Measurements from ENCODE around the gene CIC. TPM values are rescaled to one million over a fixed set of nuclear protein-coding genes. Genes with fewer than 3 reads are reported as not detected.
A peak's percentile ranks its signal among the peaks of the same experiment; 100 is the strongest.

Gene CIC
- total RNA-seq, 1 donor from 2014 or later = 96.5 TPM

DNA sequence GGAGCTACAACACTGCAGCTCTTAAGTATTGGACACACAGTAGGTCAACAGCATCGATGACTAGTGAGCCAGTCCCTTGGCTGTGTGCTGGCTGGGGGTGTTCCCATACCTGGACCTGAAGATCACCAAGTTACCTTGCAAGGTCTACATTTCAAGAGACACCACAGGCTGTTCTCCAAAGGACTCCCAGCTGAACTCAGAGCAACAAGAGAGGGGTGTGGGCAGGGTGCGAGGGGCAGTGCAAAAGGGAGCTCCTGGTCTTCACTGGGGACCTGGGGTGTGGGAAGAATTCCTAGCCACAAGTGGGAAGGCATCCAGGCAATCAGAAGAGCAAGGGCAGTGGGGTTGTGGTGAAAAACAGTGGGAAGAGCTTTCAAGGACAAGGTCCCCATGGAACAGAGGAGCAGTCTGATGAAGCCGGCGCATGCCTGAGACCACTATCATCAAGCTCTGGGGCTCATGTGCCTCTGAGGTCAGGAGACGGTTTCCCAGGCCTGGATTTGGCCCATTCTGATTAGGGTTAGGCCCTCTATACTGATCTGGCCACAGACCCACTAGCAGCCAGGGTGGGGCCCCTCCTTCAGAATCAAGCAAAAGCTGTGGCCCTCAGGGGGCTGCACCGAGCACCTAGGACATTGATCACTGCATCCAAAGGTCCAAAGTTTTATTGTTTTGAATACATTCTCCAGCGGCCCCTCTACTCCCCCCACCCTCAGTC, 22.0 kb upstream of the CIC start:
- Mint-ChIP-seq H3K27ac (peak overlapping the region; percentile 68), H3K9me3 (no peaks in the 10 kb centered on the region), H3K4me3 (no peak overlapping the region), H3K4me1 (peaks cover 41% of the 10 kb centered on the region), H3K27me3 (no peaks in the 10 kb centered on the region), H3K36me3 (ENCODE audit: low read depth) (peaks cover 24% of the 10 kb centered on the region)
- ATAC-seq (ENCODE audit: low read depth) = no peak
- ChIA-PET CTCF (interaction anchor here (1.3 to 3.0 kb wide), 3 partner anchors 32 to 114 kb away, joined by 4 to 29 read pairs (median 5); partner anchors contain the start of gene POU2F2), POLR2A (interaction anchor here (0.6 to 7.2 kb wide), 3 partner anchors 8 to 34 kb away, joined by 5 to 68 read pairs (median 8); partner anchors contain the start of gene ERF)
- intact Hi-C loops (cut with micrococcal nuclease) = no loop called here
- TF ChIP-seq, protein P1, sequence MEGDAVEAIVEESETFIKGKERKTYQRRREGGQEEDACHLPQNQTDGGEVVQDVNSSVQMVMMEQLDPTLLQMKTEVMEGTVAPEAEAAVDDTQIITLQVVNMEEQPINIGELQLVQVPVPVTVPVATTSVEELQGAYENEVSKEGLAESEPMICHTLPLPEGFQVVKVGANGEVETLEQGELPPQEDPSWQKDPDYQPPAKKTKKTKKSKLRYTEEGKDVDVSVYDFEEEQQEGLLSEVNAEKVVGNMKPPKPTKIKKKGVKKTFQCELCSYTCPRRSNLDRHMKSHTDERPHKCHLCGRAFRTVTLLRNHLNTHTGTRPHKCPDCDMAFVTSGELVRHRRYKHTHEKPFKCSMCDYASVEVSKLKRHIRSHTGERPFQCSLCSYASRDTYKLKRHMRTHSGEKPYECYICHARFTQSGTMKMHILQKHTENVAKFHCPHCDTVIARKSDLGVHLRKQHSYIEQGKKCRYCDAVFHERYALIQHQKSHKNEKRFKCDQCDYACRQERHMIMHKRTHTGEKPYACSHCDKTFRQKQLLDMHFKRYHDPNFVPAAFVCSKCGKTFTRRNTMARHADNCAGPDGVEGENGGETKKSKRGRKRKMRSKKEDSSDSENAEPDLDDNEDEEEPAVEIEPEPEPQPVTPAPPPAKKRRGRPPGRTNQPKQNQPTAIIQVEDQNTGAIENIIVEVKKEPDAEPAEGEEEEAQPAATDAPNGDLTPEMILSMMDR (IDR thresholded peaks at IDR 0.05) = no peak
- DNase-seq = no peak

DNA sequence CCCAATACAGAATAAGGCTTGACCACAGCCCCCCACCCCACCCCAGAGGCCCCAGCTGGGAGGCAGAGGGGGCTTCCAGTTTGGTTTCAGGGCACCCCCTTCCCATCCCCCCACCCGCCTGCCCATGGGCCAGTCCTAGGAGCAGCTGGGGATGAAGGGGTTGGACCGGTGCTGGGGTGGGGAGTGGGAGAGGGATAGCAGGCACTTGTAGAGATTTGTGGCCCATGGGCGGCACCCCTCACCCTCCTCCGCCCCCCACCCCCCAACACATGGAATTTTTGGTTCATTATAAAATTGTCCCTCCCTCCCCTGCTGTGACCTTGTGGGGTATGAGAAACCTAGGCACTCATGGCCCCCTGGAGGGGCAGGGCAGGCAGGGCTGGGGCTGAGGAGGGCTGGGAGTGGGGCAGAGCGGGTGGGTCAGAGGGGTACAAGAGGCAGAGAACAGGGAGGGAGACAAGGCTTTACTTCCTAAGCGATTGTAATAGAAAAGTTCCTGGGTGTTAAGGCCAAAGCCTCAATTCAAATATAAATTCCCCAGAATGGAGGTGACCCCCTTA, 21.3 kb upstream of the CIC start:
- POLR2A ChIA-PET = interaction anchor here (0.7 to 7.2 kb wide), 4 partner anchors 8 to 134 kb away, joined by 3 to 68 read pairs (median 4); partner anchors contain the start of gene ERF
- Mint-ChIP-seq H3K4me3 (no peak overlapping the region), H3K9me3 (no peaks in the 10 kb centered on the region), H3K36me3 (ENCODE audit: low read depth) (peaks cover 21% of the 10 kb centered on the region), H3K27ac (no peak overlapping the region), H3K4me1 (peaks cover 46% of the 10 kb centered on the region), H3K27me3 (no peaks in the 10 kb centered on the region)
- ATAC-seq (ENCODE audit: low read depth) = no peak
- intact Hi-C loops (cut with micrococcal nuclease) = no loop called here
- DNase-seq = no peak
- CTCF ChIA-PET = interaction anchor here (1.3 to 1.4 kb wide), 2 partner anchors 49 to 115 kb away, joined by 4 to 5 read pairs; partner anchors contain the start of gene POU2F2
- TF ChIP-seq, protein P1 (IDR thresholded peaks at IDR 0.05) = no peak

DNA sequence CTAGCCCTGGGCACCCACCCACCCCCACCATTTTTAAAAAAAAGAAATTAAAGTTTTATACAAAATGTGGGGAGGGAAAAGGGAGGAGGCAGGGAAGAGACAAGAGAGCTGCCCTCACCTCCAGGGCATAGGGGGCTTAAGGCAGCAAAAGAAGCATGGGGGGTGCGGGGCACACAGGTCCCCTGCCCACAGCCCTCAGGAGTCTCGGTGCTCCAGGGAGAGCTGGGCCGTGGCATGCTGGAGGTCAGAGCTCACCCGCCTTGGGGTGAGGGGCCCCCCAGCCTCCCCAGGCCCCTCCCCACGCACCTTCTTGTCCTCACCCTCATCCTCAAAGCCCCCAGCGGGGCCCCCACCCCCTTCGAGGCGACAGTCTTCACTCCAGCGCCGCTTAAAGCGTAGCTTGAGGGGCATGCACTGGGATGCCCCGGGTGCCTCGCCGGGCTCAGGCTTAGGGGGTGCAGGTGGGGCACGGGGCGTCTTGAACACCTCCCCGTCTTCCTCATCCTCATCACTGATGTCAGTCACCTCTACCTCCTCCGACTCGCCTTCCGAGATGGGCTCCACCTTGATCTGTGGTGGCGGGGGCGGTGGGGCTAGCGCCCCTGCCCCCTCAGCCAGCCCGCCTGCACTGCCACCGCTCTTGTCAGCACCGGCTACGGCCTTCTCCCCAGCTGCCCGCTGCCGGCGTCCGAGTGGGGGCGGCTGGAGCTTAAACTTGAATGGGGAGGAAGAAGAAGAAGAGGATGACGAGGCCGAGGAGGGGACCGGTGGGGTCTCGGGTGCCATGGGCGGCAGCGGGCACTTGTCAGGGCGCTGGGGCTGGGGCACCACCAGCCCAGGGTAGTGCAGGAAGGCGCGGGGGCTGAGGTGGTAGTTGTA, 20.5 kb upstream of the CIC start:
- ChIA-PET POLR2A (interaction anchor here (0.7 to 7.2 kb wide), 5 partner anchors 21 to 135 kb away, joined by 3 to 68 read pairs (median 4); partner anchors contain the start of gene CIC), CTCF (no interaction called here)
- Mint-ChIP-seq H3K36me3 (ENCODE audit: low read depth) (peaks cover 17% of the 10 kb centered on the region), H3K27ac (no peak overlapping the region), H3K9me3 (no peaks in the 10 kb centered on the region), H3K4me3 (no peak overlapping the region), H3K27me3 (no peaks in the 10 kb centered on the region), H3K4me1 (peaks cover 43% of the 10 kb centered on the region)
- TF ChIP-seq, protein P1 (IDR thresholded peaks at IDR 0.05) = no peak
- DNase-seq (no peak), ATAC-seq (ENCODE audit: low read depth) (no peak)
- intact Hi-C loops (cut with micrococcal nuclease) = no loop called here

DNA sequence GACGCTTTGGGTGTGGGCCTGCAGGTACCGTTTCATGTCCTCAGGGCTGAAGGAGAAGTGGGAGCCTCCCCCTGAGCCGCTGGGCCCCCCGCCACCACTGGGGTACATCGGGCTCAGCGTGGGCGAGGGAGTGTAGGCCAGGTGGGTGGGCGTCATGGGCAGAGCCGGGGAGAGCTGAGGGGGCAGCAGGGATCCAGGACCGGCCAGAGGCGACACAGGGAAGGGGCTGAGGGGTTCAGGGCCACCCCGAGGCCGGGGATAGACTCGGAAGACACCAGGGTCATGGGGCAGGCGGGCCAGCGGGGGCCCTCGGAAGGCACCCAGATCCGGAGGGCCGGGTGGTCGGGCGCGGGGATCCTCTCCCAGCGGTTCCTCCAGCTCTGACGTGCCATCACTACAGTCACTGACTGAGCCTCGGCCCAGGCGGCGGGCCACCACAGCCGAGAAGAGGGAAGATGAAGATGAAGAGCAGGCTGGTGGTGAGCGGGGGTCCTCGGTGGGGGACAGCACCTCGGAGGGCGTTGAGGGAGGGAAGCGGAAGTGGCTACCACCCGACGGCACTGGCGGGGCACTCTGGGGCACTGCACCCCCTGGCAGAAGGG, 19.8 kb upstream of the CIC start:
- H3K27ac Mint-ChIP-seq = no peak overlapping the region
- intact Hi-C loops (cut with micrococcal nuclease) = no loop called here
- TF ChIP-seq, protein P1 (IDR thresholded peaks at IDR 0.05) = no peak
- no peak for ATAC-seq (ENCODE audit: low read depth)
- POLR2A ChIA-PET = interaction anchor here (0.8 kb wide), 1 partner anchor 20 kb away, joined by 4 read pairs; the partner anchor contains the start of gene CIC
- no peak for DNase-seq
- peaks cover 39% of the 10 kb centered on the region for H3K4me1 Mint-ChIP-seq
- H3K27me3 Mint-ChIP-seq = no peaks in the 10 kb centered on the region
- CTCF ChIA-PET = no interaction called here
- H3K4me3 Mint-ChIP-seq = no peak overlapping the region
- no peaks in the 10 kb centered on the region for H3K9me3 Mint-ChIP-seq
- H3K36me3 Mint-ChIP-seq (ENCODE audit: low read depth) = peaks cover 16% of the 10 kb centered on the region

Data from activated B cell treated with CpG ODN at 0.5 μM for 24 hours (primary cell).